Cardiac fibroblast (primary cell): ENCODE results near the gene CORO2B.
A peak's percentile ranks its signal among the peaks of the same experiment; 100 is the strongest.

Source experiments
- DNase-seq, 2 donors: peaks; one replicate each; pipeline versions ENCODE4 v3.0.0 to v3.0.0-alpha.2; 2010; ENCODE audit warnings: low read depth in 2 of 2
- H3K4me3 ChIP-seq, 2 donors: replicated peaks in 1 of 2; 1 replicate in 1 of 2; 2 replicates in 1 of 2; pipeline ENCODE4 v1.5.1; 2011; ENCODE audit warnings: low read depth in 2 of 2, low read length in 2 of 2, mild to moderate bottlenecking in 2 of 2, moderate library complexity in 1 of 2
- TF ChIP-seq, protein P1 (sequence below): IDR thresholded peaks from one replicate; pipeline ENCODE4 v1.5.1; 2011; ENCODE audit warnings: low read depth, mild to moderate bottlenecking, low read length, inconsistent platforms

The CORO2B gene

DNA sequence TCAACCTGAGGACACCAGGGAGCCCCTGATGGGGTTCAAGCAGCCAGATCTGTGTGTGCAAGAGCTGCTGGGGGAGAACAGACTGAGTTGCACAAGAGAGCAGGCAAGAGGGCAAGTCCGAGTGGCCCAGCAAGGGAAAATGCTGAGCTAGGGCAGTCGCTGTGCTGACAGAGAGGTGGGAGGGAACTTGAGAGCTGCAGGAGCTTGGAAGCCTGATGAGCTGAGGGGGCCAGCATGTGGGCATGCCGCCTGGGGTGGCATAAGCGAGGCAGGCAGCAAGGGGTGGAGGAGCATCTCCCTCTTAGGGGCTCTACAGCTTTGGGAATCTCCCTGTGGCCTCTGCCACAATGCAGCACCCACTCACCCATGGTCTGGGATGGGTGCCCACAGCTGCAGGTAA, 4.7 kb upstream of the CORO2B start:
- H3K4me3 ChIP-seq = no peak overlapping the region
- DNase-seq = no peak
- TF ChIP-seq, protein P1, sequence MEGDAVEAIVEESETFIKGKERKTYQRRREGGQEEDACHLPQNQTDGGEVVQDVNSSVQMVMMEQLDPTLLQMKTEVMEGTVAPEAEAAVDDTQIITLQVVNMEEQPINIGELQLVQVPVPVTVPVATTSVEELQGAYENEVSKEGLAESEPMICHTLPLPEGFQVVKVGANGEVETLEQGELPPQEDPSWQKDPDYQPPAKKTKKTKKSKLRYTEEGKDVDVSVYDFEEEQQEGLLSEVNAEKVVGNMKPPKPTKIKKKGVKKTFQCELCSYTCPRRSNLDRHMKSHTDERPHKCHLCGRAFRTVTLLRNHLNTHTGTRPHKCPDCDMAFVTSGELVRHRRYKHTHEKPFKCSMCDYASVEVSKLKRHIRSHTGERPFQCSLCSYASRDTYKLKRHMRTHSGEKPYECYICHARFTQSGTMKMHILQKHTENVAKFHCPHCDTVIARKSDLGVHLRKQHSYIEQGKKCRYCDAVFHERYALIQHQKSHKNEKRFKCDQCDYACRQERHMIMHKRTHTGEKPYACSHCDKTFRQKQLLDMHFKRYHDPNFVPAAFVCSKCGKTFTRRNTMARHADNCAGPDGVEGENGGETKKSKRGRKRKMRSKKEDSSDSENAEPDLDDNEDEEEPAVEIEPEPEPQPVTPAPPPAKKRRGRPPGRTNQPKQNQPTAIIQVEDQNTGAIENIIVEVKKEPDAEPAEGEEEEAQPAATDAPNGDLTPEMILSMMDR = no peak

DNA sequence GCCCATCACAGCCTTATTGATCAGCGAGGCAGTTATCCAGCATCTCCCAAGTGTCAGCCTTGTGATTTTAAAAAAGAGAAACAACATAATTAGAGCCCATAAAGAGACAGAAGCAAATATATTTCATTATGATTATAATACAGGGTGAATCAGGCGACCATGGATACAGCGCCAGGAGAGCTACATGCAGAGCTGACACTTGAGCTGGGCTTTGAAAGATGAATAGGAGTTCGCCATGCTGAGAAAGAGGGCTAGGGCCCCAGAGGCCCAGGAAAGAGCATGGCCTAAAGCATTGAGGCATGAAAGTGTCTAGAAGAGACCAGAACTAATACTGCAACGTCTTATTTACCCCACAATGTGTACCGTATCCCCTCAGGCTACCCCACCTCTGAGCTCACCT, 4.2 kb upstream of the CORO2B start:
- TF ChIP-seq, protein P1 = no peak
- no peak for DNase-seq
- no peak overlapping the region for H3K4me3 ChIP-seq

DNA sequence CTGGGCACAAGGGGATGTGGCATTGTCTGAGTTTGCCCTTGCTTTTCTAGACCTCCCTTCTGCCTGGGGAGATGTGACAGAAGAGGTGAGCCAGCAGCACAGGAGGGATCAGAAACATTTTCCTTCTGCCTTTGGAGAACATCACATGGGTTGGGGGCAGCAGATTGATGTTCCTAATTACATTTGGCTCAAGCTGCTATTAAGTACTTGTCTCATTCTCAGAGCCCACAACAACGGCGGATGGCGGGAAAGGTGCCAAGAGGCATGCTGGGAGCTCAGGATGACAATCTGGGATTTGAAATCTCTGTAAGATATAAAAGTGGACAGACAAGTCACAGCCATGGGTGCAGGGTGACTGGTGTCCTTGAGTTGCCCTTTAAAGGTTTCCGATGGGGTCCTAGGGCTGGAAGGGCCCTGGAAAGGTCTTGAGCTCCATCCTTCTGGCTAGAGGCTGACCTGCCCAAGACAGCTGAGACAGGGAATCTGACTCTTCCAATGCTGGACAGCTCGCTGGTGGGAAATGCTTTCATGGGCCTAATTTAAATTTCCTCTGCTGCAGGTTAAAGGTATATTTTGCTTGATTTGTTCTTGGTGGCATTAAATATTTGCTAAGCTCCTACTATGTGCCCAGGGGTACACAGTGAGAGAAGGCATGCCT, 2.4 kb upstream of the CORO2B start:
- H3K4me3 ChIP-seq = no peak overlapping the region
- TF ChIP-seq, protein P1 = no peak
- no peak for DNase-seq

- peak; percentile 72 to 77 for DNase-seq
- H3K4me3 ChIP-seq = peak overlapping the region; percentile 55 to 66
- TF ChIP-seq, protein P1 = peak; percentile 36
These were observed 416 bp upstream of the CORO2B start for GRCh38 chr15:68578175-68578979.

GRCh38 chr15:68580026-68580882, 1.5 kb downstream of the CORO2B start:
- H3K4me3 ChIP-seq = peak overlapping the region; percentile 55 to 66
- TF ChIP-seq, protein P1 = no peak
- no peak for DNase-seq

GRCh38 chr15:68580883-68581155, 2.0 kb downstream of the CORO2B start:
- H3K4me3 ChIP-seq = no peak overlapping the region
- TF ChIP-seq, protein P1 = no peak
- no peak for DNase-seq
